Neuron (in vitro differentiated cells): ENCODE data around the gene CCDC201.
"Not testable (repeated sequence)": the region's sequence is repeated elsewhere in the genome, so short reads cannot be mapped to it uniquely, and the experiment has no call there.

ENCODE experiments used
- H2AFZ ChIP-seq: one replicate; pipeline ENCODE4 v1.6.1; 2013; ENCODE audit warnings: low read depth, mild to moderate bottlenecking, inconsistent platforms, low read length, moderate library complexity
- H3K27me3 ChIP-seq: one replicate; pipeline ENCODE4 v1.6.1; 2013; ENCODE audit warnings: low read length; ENCODE audit not compliant: insufficient read depth
- H3K36me3 ChIP-seq: one replicate; pipeline ENCODE4 v1.6.1; 2013; ENCODE audit warnings: low read length; ENCODE audit not compliant: insufficient read depth
- H3K4me1 ChIP-seq: one replicate; pipeline ENCODE4 v1.6.1; 2013; ENCODE audit warnings: low read length; ENCODE audit not compliant: insufficient read depth
- H3K4me3 ChIP-seq: 2 replicates; pipeline ENCODE4 v1.5.1; 2013; ENCODE audit warnings: mild to moderate bottlenecking, low read length, moderate library complexity
- H3K9me3 ChIP-seq: one replicate; pipeline ENCODE4 v1.6.1; 2013; ENCODE audit warnings: low read length

Gene CCDC201

GRCh38 chr7:45878457-45879144 is 5.7 kb upstream of the CCDC201 start:
- H3K36me3 ChIP-seq: no peaks in the 10 kb centered on the region
- H3K4me3 ChIP-seq: no peak overlapping the region
- H3K27me3 ChIP-seq: no peaks in the 10 kb centered on the region
- H3K4me1 ChIP-seq: no peaks in the 10 kb centered on the region
- H3K9me3 ChIP-seq: no peaks in the 10 kb centered on the region
- no peak overlapping the region for H2AFZ ChIP-seq

GRCh38 chr7:45876519-45876918 is 3.6 kb upstream of the CCDC201 start:
- H3K27me3 ChIP-seq: no peaks in the 10 kb centered on the region
- no peak overlapping the region for H3K4me3 ChIP-seq
- no peaks in the 10 kb centered on the region for H3K9me3 ChIP-seq
- H3K4me1 ChIP-seq: no peaks in the 10 kb centered on the region
- H3K36me3 ChIP-seq: no peaks in the 10 kb centered on the region
- no peak overlapping the region for H2AFZ ChIP-seq

GRCh38 chr7:45874408-45875131 is 1.7 kb upstream of the CCDC201 start:
- no peaks in the 10 kb centered on the region for H3K27me3 ChIP-seq

GRCh38 chr7:45873355-45873754 is 473 bp upstream of the CCDC201 start:
- Histone ChIP-seq H3K4me1 (no peaks in the 10 kb centered on the region), H3K27me3 (no peaks in the 10 kb centered on the region), H3K9me3 (no peaks in the 10 kb centered on the region), H2AFZ (no peak overlapping the region), H3K4me3 (no peak overlapping the region), H3K36me3 (no peaks in the 10 kb centered on the region)

More at GRCh38 chr7:45874408-45875131, 1.7 kb upstream of the CCDC201 start:
- Histone ChIP-seq H2AFZ (no peak overlapping the region), H3K4me1 (no peaks in the 10 kb centered on the region), H3K9me3 (no peaks in the 10 kb centered on the region), H3K36me3 (no peaks in the 10 kb centered on the region), H3K4me3 (no peak overlapping the region)

- H3K27me3 ChIP-seq: no peaks in the 10 kb centered on the region
- no peaks in the 10 kb centered on the region for H3K36me3 ChIP-seq
- no peaks in the 10 kb centered on the region for H3K9me3 ChIP-seq
- no peak overlapping the region for H3K4me3 ChIP-seq
- H3K4me1 ChIP-seq: no peaks in the 10 kb centered on the region
- no peak overlapping the region for H2AFZ ChIP-seq
Observed at GRCh38 chr7:45872116-45873034, 507 bp downstream of the CCDC201 start.

- H3K4me3 ChIP-seq: no peak overlapping the region
- H3K9me3 ChIP-seq: no peaks in the 10 kb centered on the region
- H3K27me3 ChIP-seq: no peaks in the 10 kb centered on the region
- H2AFZ ChIP-seq: no peak overlapping the region
- no peaks in the 10 kb centered on the region for H3K36me3 ChIP-seq
- no peaks in the 10 kb centered on the region for H3K4me1 ChIP-seq
Observed at GRCh38 chr7:45869426-45869825, 3.5 kb downstream of the CCDC201 start.

GRCh38 chr7:45867471-45867870 is 5.4 kb downstream of the CCDC201 start:
- Histone ChIP-seq H3K4me3 (no peak overlapping the region), H3K9me3 (no peaks in the 10 kb centered on the region), H2AFZ (no peak overlapping the region), H3K36me3 (no peaks in the 10 kb centered on the region), H3K4me1 (no peaks in the 10 kb centered on the region), H3K27me3 (no peaks in the 10 kb centered on the region)

GRCh38 chr7:45865594-45866410 is 7.1 kb downstream of the CCDC201 start:
- Histone ChIP-seq H2AFZ (no peak overlapping the region), H3K4me3 (no peak overlapping the region), H3K9me3 (no peaks in the 10 kb centered on the region), H3K36me3 (no peaks in the 10 kb centered on the region), H3K27me3 (no peaks in the 10 kb centered on the region), H3K4me1 (no peaks in the 10 kb centered on the region)

GRCh38 chr7:45863715-45864114 is 9.2 kb downstream of the CCDC201 start:
- Histone ChIP-seq H3K36me3 (no peaks in the 10 kb centered on the region), H3K4me1 (no peaks in the 10 kb centered on the region), H2AFZ (no peak overlapping the region), H3K27me3 (no peaks in the 10 kb centered on the region), H3K4me3 (no peak overlapping the region), H3K9me3 (no peaks in the 10 kb centered on the region)

GRCh38 chr7:45856888-45857287 is 16.0 kb downstream of the CCDC201 start:
- H3K4me1 ChIP-seq: not testable (repeated sequence)

GRCh38 chr7:45855680-45856079 is 17.2 kb downstream of the CCDC201 start:
- not testable (repeated sequence) for H2AFZ ChIP-seq, H3K27me3 ChIP-seq, H3K4me1 ChIP-seq, H3K36me3 ChIP-seq, H3K4me3 ChIP-seq, H3K9me3 ChIP-seq

More at GRCh38 chr7:45856888-45857287, 16.0 kb downstream of the CCDC201 start:
- H2AFZ ChIP-seq, H3K36me3 ChIP-seq, H3K9me3 ChIP-seq, H3K27me3 ChIP-seq, H3K4me3 ChIP-seq: not testable (repeated sequence)

- H3K36me3 ChIP-seq, H3K27me3 ChIP-seq, H3K4me3 ChIP-seq, H3K4me1 ChIP-seq, H3K9me3 ChIP-seq, H2AFZ ChIP-seq: not testable (repeated sequence)
Observed at GRCh38 chr7:45853491-45853890, 19.4 kb downstream of the CCDC201 start.
